Body of pancreas (tissue), 4 donors: ENCODE data around the gene HELZ. TPM values are rescaled to one million over a fixed set of nuclear protein-coding genes. Genes with fewer than 3 reads are reported as not detected.

Experiments
- ATAC-seq: fragments of 150-250 bp; one replicate; pipeline ENCODE4 v1.9.1; 2016
- DNase-seq, 4 donors: peaks; one replicate each; pipeline ENCODE4 v3.0.0-alpha.2; 2019
- H3K27ac ChIP-seq, 4 donors: fragments of 200-600 bp; sonication (generic); 1 replicate in 3 of 4; 2 replicates in 1 of 4; pipeline versions ENCODE4 v1.5.1 to v1.6.1; 2016 to 2019; ENCODE audit warnings: mild to moderate bottlenecking in 1 of 4, mixed read lengths in 1 of 4, moderate library complexity in 1 of 4
- H3K27me3 ChIP-seq, 2 donors: fragments of 200-600 bp; sonication (generic); one replicate each; pipeline ENCODE4 v1.6.0; 2016; ENCODE audit warnings: mild to moderate bottlenecking in 1 of 2
- H3K36me3 ChIP-seq, 2 donors: fragments of 200-600 bp; sonication (generic); replicated peaks in 1 of 2; 2 replicates each; pipeline ENCODE4 v1.5.1; 2016; ENCODE audit warnings: low read depth in 2 of 2; ENCODE audit not compliant: insufficient read depth in 1 of 2
- H3K4me1 ChIP-seq: fragments of 200-600 bp; sonication (generic); one replicate; pipeline ENCODE4 v1.6.0; 2016
- H3K4me3 ChIP-seq, 2 donors: fragments of 200-600 bp; sonication (generic); 1 replicate in 1 of 2; 2 replicates in 1 of 2; pipeline ENCODE4 v1.5.1; 2016 to 2019
- H3K9me3 ChIP-seq, 3 donors: fragments of 200-600 bp; sonication (generic); 1 replicate in 2 of 3; 2 replicates in 1 of 3; pipeline ENCODE4 v1.5.1; 2016
- POLR2A ChIP-seq, 3 donors: fragments of 450-650 bp; IDR thresholded peaks; one replicate each; pipeline ENCODE4 v1.6.1; 2016; ENCODE audit warnings: antibody characterized with exemption in 3 of 3, mild to moderate bottlenecking in 2 of 3
- WGBS, 2 donors: methylation state at CpG; one replicate each; pipeline ENCODE4 v1.1.5; 2017; 5-methylcytosine and 5-hydroxymethylcytosine counted together
- intact Hi-C: fragments of 100-400 bp; cut with DNase I; formaldehyde crosslinking; loops from one replicate; pipeline ENCODE4 v1.15.1; 2023
- total RNA-seq, 2 donors: library from RNA; depleted of rRNA; stranded (reverse); fragments of >200 nt; gene quantifications; one replicate each; pipeline ENCODE4 v1.1.0, GENCODE V29; 2016
- TF ChIP-seq, protein P1 (sequence below), 7 experiments: fragments of 450-650 bp in 4 of 7; fragments of 200-600 bp in 3 of 7; sonication (generic) in 3 of 7; IDR thresholded peaks; one replicate each; pipeline ENCODE4 v1.5.1; 2016 to 2019; ENCODE audit warnings: antibody characterized with exemption in 7 of 7

HELZ gene
- total RNA-seq, 2 donors from 2014 or later = 21.0 to 34.6 TPM

DNA sequence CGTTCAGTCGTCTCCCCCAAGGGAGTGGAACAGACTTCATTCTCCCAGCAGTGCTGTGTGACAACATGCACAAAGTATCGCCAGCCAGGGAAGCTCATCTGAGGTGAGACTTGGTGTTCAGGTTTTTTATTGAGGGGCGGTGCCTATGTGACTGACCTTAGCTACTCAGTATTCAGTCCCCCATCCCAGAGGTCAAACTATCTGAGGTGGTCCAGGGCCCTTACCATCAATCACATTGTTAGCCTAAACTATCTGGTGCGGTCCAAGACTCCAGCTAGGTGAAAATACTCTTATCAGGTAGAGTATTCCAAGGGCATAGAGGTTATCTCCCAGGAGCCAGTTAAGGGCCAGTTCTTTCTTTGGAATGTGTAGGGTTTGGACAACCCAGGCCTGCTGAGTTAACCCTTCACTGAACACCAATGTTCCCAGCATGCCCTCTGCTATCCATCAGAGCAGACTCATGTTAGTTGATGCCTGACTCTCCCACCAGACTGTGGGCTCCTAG, 206.1 kb downstream of the HELZ start:
- Histone ChIP-seq H3K4me1 (no peaks in the 10 kb centered on the region), H3K27me3 (no peaks in the 10 kb centered on the region), H3K36me3 (no peaks in the 10 kb centered on the region), H3K9me3 (no peaks in the 10 kb centered on the region), H3K27ac (no peak overlapping the region), H3K4me3 (no peak overlapping the region)
- TF ChIP-seq POLR2A (IDR thresholded peaks at IDR 0.05) = no peak
- TF ChIP-seq, protein P1, sequence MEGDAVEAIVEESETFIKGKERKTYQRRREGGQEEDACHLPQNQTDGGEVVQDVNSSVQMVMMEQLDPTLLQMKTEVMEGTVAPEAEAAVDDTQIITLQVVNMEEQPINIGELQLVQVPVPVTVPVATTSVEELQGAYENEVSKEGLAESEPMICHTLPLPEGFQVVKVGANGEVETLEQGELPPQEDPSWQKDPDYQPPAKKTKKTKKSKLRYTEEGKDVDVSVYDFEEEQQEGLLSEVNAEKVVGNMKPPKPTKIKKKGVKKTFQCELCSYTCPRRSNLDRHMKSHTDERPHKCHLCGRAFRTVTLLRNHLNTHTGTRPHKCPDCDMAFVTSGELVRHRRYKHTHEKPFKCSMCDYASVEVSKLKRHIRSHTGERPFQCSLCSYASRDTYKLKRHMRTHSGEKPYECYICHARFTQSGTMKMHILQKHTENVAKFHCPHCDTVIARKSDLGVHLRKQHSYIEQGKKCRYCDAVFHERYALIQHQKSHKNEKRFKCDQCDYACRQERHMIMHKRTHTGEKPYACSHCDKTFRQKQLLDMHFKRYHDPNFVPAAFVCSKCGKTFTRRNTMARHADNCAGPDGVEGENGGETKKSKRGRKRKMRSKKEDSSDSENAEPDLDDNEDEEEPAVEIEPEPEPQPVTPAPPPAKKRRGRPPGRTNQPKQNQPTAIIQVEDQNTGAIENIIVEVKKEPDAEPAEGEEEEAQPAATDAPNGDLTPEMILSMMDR (IDR thresholded peaks at IDR 0.05) = no peak
- intact Hi-C loops = no loop called here
- no peak for ATAC-seq
- DNase-seq = no peak
- WGBS, 2 donors = 37 to 58% methylated on average over 5 of the region's 5 CpGs

DNA sequence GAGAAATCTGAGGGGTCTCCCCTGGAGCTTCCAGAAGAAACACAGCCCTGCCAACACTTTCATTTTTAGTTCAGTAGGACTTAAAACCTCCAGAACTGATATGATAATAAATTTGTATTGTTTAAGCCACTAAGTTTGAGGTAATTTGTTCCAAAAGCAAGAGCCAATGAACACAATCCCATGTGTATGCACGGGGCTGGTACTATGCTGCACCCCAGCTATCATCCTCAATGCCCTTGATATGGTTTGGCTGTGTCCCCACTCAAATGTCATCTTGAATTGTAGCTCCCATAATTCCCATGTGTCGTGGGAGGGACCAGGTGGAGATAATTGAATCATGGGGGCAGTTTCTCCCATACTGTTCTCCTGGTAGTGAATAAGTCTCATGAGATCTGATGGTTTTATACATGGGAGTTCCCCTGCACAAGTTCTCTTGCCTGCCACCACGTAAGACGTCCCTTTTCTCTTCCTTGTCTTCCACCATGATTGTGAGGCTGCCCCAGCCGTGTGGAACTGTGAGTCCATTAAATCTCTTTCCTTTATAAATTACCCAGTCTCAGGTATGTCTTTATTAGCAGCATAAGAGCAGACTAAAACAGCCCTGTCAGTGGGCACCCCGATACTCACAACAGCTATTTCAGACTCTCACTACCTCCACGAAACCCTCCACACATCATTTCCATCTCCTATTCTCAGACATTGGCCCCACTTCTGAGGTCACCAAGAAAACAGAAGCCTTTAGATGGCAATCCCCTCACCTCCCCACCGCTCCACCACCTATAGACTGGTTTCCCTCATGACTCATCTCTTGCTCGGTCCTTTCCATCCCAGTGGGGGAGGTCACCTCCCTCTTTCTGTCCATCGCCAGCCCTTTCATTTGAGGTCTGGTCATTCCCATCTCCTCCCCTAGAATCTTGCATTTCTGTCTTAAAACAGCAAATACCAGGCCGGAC, 209.6 kb downstream of the HELZ start:
- H3K9me3 ChIP-seq = no peaks in the 10 kb centered on the region
- WGBS, 2 donors = 82 to 83% methylated on average over 11 of the region's 11 CpGs
- intact Hi-C loops = no loop called here
- H3K4me3 ChIP-seq = no peak overlapping the region
- no peaks in the 10 kb centered on the region for H3K36me3 ChIP-seq
- H3K4me1 ChIP-seq = no peaks in the 10 kb centered on the region
- DNase-seq (no peak), ATAC-seq (no peak)
- no peaks in the 10 kb centered on the region for H3K27me3 ChIP-seq
- H3K27ac ChIP-seq = no peak overlapping the region
- no peak for TF ChIP-seq POLR2A (IDR thresholded peaks at IDR 0.05)
- TF ChIP-seq, protein P1 (IDR thresholded peaks at IDR 0.05) = no peak

DNA sequence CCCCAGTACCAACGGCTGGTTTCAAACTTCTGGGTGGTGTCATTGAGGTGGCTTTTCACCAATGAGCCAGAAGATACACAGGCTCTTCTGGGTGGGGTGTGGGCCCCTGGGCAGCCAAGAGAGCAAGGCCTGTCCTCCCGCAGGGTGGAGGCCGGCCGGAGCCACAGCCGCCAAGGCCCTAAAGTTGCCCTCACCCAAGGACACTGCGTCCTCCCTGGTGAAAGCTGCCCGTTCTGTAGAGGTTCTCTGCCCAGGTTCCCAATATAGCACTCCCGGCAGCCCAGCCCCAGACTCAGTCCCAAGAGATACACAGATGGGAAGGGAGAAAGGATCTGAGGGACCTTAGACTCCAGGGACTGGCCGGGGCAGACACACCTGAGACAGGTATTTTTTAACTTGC, 211.4 kb downstream of the HELZ start:
- H3K9me3 ChIP-seq = no peaks in the 10 kb centered on the region
- intact Hi-C loops = no loop called here
- ATAC-seq (no peak), DNase-seq (no peak)
- TF ChIP-seq, protein P1 (IDR thresholded peaks at IDR 0.05) = no peak
- TF ChIP-seq POLR2A (IDR thresholded peaks at IDR 0.05) = no peak
- no peak overlapping the region for H3K27ac ChIP-seq
- H3K4me1 ChIP-seq = no peaks in the 10 kb centered on the region
- H3K36me3 ChIP-seq = no peaks in the 10 kb centered on the region
- no peaks in the 10 kb centered on the region for H3K27me3 ChIP-seq
- WGBS, 2 donors = 80 to 85% methylated on average over 5 to 9 of the region's 9 CpGs
- no peak overlapping the region for H3K4me3 ChIP-seq

DNA sequence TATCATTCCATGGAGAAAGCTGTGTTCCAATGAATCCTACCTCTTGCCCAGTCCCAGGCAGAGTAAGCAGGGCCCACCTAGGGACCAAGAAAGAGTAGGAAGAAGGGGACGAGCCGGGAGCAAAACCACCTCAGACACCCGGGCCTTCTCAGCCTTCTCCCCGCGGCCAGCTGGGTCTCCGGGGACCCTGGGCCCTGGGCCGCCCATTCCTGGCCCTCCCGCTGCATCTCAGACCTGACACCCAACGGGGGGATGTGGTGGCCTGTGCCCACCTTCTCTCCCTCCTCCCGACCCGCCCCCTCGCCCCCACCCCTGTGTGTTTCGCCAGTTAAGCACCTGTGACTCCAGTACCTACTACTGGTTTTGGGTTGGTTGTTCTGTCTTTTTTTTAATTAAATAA, 212.0 kb downstream of the HELZ start:
- Histone ChIP-seq H3K4me3 (no peak overlapping the region), H3K36me3 (no peaks in the 10 kb centered on the region), H3K27ac (no peak overlapping the region), H3K27me3 (no peaks in the 10 kb centered on the region), H3K4me1 (no peaks in the 10 kb centered on the region), H3K9me3 (no peaks in the 10 kb centered on the region)
- ATAC-seq (no peak), DNase-seq (no peak)
- 83 to 90% methylated on average over 12 to 13 of the region's 13 CpGs for WGBS, 2 donors
- TF ChIP-seq, protein P1 (IDR thresholded peaks at IDR 0.05) = no peak
- no peak for TF ChIP-seq POLR2A (IDR thresholded peaks at IDR 0.05)
- intact Hi-C loops = no loop called here
